Activated CD8-positive, alpha-beta memory T cell treated with anti-CD3 and anti-CD28 coated beads for 24 hours (primary cell): ENCODE data around the gene SLC66A2.
A peak's percentile ranks its signal among the peaks of the same experiment; 100 is the strongest.
"Not testable (repeated sequence)": the region's sequence is repeated elsewhere in the genome, so short reads cannot be mapped to it uniquely, and the experiment has no call there.

Experiments
- DNase-seq: peaks from one replicate; pipeline ENCODE4 v3.0.0-alpha.2; 2020

SLC66A2 gene

DNA sequence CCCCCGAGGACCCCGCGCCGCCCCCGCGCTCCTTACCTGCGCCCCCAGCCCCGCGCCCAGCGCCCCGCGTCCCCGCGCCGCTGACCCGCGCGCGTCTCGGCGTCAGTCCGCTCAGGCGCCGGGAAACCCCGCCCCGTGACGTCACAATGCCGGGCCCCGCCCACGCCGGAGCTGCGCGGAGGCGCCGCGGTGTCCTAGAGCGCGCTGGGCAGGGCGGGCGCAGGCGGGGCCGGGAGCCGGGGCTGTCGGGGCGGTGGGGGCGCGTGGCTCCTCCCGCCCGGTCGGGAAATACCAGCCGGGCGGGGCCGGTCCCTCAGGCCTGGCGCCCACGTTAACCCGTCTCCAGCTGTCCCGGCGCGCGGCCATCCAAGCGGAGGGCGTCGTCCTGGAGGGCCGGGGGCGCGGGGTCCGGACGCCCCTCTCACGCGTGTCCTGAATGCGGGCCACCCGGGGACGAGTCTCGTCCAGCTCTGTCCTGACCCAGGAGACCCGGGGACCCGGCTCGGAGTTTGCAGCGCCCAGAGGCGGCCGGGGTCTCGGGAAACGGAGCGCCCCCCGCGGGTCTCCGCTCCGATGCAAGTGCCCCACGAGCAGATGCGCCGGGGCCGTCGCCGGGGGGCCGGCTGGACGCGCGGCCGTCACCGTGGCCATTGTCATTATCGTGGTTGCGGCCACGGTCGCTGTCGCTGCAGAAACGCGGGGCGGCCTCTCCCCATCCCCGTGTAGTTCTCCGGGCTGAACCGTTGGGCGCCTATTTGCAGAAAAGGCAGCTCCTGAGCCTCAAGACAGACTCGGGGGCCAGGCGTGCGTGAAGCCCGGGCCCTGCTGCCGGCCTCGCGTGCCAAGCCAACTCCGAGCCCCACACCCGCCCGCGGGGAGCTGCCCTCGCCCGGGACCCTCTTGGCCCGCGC lies at the start of gene SLC66A2:
Gene SLC66A2, minus strand, starts transcription at position 109 of the 911 bp plus-strand sequence. CDS start 727 bp downstream, outside the sequence.
- DNase-seq, result peak; percentile 99

DNA sequence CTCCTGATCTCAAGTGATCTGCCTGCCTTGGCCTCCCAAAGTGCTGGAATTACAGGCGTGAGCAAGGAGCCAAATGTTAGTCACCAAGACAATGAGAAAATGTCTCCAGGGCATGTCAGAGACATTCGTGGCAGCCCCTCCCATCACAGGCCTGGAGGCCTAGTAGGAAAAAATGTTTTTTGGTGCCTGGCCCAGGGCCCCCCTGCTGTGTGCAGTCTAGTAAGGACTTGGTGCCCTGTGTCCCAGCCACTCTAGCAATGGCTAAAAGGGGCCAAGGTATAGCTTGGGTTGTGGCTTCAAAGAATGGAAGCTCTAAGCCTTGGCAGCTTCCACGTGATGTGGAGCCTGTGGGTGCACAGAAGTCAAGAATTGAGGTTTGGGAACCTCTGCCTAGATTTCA lies 49.4 kb upstream of the SLC66A2 start:
- DNase-seq, result no peak

DNA sequence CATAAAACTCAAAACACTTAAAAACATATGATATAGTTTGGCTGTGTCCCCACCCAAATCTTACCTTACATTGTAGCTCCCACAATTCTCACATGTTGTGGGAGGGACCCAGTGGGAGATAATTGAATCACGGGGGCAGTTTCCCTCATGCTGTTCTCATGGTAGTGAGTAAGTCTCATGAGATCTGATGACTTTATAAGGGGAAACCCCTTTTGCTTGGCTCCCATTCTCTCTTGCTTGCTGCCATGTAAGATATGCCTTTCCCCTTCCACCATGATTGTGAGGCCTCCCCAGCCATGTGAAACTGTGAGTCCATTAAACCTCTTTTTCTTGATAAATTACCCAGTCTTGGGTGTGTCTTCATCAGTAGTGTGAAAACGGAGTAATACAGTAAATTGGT lies 48.2 kb upstream of the SLC66A2 start:
- not testable (repeated sequence) for DNase-seq

DNA sequence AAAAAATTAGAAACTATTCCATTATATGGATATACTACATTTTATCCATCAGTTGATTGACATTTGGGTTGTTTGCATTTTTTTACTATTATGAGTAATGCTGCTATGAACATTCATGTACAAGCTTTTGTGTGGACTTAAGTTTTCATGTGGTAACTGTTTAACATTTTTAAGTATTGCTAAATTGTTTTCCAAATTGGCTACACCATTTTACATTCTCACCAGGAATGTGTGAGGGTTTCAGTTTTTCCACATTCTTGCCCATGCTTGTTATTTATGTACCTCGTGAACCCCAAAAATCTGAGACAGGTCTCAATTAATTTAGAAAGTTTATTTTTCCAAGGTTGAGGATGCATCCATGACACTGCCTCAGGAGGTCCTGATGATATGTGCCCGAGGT lies 40.0 kb upstream of the SLC66A2 start:
- DNase-seq, result no peak

DNA sequence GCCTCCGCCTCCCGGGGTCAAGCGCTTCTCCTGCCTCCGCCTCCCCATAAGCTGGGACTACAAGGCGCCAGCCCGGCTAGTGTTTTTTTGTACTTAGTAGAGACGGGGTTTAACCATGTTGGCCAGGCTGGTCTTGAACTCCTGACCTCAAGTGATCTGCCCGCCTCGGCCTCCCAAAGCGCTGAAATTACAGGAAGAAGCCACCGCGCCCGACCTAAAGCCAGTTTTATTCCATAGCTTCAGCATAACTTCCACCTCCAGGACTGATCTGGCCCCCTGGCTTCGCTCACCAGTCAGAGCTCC lies 37.7 kb upstream of the SLC66A2 start:
- no peak for DNase-seq

DNA sequence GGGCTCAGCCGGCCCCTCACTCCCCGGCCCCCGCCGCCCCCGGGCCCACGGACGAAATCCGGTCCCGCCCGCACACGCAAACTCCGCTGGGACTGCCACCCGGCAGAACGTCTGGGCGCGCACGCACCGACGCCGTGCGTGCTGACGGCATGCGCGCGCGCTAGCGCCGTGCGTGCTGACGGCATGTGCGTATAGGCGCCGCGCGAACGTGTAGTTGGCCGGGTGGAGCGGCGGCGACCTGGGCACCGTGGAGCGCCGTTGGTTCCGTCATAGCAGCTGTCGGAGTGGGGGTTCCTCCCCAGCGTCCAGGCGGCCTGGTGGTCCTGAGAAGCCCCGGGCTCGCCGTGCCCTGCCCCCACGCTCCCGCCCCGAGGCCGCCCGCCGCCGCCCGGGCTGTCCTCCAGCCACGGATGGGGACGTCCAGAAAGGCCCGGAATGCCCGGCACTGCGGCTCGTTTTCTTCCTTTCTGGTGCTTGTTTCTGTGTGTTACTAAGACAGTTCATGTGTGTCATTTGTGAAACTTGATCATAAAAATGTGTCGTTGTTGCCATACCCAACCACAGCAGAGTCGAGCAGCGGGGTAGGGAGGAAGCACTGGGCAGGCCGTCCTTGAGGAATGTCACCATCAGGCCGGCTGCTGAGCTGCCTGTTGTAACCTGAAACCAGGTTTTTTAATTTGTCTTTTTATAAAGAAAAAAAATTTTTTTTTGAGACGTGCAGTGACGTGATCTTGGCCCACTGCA lies 37.2 kb upstream of the SLC66A2 start, which contains the start of gene TXNL4A:
Gene TXNL4A, minus strand, starts transcription at position 113 of the 744 bp plus-strand sequence. CDS start 171 bp downstream, outside the sequence.
- DNase-seq, result peak; percentile 93

DNA sequence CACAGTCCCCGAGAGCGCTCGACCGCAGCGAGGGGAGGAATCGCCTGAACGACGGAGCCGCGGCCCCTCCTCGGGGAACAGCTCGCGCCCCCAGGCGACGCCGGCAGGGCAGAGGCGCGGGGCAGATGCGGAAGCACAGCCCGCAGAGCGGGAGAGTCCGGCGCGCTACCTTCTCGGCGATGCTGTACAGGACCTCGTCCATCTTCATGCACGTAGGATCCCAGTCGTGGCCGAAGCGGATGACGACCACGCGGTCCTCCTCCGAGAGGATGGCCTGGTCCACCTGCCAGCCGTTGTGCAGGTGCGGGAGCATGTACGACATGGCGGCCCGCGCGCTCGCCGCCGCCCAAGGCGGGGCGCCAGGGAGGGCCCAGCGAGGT lies 36.6 kb upstream of the SLC66A2 start:
- DNase-seq, result peak; percentile 88

DNA sequence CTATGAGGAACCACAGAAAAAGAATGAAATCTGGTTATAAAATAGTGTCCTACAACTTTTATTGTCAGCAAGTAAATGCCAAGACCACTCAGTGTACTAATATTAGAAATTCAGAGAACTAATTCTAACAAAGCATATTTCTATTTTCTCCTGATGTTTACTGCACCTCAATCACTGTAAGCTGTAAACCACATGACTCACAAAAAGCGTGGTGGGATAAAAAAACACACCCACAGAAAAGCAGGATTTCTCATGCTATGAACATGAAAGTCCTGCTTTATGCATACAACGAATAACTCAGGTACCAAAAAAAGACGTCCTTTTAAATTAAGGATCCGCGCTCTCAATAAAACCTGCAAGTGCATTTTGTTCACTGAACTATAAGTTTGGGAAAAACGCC lies 36.1 kb upstream of the SLC66A2 start:
- DNase-seq, result no peak

DNA sequence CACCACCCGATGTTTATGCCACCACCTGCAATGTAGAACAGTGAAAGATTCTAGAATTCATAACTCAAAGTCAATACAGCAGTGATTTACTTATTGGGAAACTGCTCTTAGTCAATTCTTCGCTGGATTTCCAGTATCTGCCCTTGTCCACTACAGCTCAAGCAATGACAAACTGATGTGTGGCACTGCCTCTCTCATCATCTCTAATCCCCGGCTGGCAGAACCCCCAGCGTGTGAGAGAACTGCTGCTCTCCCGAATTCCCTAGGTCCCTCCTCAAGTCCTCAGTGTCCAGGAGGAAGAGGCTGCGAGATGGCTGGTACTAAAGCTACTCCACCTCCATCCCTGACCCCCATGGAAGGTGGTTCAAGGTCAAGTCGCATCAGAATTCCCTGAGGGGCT lies 35.3 kb upstream of the SLC66A2 start:
- DNase-seq, result no peak

DNA sequence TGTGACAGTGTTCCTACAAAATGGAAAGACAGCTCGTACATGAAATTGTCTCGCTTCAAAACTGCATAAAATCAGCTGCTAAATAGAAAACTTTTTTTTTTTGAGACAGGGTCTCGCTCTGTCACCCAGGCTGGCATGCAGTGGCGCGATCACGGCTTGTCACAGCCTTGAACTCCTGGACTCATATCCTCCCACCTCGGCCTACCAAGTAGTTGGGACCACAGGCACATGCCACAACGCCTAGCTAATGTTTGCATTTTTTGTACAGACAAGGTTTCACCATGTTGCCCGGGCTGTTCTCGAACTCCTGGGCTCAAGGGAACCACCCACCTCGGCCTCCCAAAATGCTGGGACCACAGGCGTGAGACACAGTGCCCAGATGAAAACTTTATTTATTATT lies 33.7 kb upstream of the SLC66A2 start:
- no peak for DNase-seq

DNA sequence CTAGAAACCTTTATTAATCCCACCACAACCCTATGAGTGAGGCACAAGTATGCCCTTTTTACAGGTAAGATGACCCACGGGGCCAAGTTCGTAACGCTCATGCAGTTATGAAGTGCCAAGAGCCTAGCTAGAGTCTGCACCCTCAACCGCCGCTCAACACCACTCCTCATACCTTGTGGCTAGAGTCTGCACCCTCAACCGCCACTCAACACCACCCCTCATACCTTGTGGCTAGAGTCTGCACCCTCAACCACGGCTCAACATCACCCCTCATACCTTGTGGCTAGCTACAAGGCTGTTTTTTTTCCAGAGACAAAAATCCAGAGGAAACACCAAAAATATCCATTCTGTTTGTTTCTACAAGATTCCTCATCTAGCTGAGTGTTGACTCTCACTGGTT lies 32.3 kb upstream of the SLC66A2 start:
- DNase-seq, result no peak

DNA sequence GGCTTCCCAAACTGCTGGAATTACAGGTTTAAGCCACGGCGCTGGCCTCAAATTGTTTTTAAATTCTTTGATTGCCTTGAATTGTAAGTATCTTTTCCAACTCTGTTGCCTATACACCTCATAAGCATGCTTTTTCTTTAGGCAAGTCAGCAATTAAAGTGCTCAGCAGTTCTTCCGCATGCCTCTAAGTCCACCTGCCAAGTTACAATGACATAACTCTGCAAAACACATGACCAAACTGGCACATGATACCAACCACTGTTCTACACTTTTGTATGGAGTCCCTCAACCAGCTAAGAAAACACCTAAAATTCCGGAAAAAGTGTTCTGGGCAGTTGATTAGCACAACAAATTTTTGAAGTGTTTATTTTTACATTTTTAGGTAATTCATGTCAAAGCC lies 31.8 kb upstream of the SLC66A2 start:
- no peak for DNase-seq

DNA sequence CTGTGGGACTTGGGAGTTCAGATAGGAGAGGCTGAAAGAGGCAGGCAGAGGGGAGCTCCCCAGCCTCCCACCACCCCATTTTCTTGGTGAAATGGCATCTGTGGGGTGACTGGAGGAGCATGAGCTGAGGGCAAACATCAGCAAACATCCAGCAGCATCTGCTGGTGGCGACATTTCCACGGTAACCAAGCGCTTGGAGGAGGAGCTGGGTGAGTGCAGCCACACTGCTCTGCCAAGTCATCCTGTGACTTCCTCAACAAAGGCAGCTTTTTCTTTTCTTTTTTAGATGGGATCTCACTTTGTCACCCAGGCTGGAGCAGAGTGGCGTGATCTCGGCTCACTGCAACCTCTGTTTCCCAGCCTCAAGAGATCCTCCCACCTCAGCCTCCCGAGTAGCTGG lies 31.3 kb upstream of the SLC66A2 start:
- DNase-seq, result no peak

DNA sequence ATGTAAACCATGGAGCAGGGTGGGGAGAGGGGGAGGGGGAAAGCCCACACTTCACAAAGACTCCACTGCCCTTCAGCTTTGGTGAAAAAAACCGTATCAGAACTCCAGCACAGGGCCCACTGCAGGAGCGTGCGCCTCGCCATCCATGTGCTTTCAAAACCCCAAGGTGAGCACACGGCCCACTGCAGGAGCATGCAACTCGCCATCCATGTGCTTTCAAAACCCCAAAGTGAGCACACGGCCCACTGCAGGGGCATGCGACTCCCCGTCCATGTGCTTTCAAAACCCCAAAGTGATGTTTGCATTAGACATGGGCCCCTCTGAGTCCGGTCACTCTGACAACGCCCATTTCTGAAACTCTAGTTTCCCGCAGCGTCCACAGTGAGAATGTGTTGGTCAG lies 29.1 kb upstream of the SLC66A2 start:
- no peak for DNase-seq

DNA sequence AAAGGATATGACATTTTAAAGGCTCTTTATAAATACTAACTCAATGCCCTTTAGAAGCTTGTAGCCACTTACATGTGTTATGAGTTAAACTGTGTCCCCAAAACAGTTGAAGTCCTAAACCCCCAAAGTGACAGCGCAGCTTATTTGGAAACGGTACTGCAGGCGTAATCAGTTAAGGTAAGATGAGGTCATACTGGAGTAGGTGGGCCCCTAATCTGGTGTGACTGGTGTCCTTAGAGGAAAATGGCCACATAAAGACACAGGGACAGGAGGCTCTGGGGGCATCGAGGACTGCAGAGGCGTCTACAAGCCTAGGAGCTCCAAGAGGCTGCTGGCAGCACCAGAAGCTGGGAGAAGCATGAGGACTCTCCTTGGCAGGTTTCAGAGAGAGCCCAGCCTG lies 28.4 kb upstream of the SLC66A2 start:
- DNase-seq, result no peak

DNA sequence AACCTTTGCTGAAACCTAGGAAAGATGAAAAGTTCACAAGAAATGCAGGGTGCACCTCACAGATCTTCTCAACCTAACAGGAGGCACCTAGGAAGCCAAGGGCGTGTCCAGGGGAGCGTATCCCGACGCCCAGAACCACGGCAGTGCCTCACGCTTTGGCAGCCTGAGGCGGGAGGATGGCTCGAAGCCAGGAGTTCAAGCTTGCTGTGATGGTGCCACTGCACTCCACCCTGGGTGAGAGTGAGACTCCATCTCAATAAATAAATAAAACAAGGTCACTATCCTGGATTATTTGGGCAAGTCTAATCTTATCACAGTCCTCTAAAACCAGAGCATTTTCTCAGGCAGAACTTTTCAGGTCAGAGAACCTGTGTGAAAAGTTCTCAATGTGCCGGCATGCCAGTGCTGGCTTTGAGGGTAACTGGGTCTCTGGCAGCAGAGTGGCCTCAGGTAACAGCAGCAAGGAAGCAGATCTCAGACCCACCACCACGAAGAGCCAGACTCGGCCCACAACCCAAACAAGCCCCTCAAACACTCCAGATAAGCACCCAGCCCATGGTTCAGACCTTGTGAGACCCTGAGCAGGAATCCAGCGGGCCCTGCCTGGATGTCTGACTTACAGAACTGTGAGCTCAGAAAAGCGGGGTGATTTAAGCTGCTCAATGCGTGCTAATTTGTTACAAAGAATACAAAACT lies 24.7 kb upstream of the SLC66A2 start:
- no peak for DNase-seq

DNA sequence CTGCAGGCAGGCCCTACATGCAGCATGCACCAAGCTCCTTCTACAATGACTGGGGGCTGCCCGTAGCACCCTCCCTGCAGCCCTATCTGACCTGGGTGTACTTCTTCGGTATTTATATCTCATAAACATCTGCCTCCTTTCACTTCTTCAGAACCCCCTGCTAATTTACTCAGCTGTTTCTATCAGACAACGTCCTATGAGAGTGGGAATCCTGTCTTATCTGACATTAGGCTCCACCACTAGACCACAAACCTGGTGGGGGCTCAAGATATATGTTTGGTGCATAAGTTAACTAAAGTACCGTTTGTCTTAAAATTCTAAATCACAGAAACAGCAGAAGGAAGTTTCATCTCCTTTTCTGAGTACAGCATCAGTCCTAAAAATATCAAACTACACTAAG lies 23.6 kb upstream of the SLC66A2 start:
- no peak for DNase-seq

DNA sequence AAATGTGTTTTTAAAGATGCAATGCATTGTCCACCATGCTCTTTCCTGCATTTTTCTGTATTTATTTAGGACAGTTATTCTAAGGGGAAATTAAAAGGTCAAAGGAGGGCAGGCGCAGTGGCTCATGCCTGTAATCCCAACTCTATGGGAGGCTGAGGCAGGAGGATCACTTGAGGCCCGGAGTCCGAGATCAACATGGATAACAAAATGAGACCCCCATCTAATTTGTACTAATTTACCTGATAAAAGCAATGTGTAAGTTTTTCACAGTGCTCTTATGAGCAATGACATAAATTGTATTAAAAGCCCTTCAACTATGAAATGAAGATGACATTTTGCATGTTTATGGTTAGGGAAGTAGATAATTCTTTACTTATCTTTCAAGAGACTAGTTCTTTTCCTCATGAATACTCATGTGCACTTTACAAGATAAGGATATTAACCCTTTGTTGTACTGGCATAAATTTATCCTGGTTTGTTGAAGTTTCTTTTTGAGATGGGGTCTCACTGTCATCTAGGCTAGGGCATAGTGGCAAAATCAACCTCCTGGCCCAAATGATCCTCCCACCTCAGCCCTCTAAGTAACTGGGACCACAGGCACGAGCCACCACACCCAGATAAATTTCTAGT lies 22.7 kb upstream of the SLC66A2 start:
- DNase-seq, result no peak

DNA sequence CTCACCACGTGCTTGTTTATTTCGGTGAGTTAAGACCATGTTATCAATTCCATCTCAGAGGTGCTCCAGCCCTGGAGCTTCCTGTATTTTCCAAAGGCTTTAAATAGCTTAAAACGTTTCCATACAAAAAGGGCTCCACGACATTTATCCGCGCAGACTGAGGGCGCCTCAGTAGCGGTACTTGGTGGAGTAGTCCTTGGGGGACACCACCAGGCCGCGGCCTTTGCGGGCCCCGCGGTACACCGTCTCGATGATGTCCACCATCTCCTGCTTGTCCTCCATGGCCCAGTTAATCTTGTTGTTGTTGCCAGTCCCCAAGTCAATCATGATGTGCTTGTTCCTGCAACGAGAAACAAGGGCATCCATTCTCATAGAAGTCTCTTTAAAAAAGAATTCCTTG lies 22.1 kb upstream of the SLC66A2 start:
- no peak for DNase-seq

DNA sequence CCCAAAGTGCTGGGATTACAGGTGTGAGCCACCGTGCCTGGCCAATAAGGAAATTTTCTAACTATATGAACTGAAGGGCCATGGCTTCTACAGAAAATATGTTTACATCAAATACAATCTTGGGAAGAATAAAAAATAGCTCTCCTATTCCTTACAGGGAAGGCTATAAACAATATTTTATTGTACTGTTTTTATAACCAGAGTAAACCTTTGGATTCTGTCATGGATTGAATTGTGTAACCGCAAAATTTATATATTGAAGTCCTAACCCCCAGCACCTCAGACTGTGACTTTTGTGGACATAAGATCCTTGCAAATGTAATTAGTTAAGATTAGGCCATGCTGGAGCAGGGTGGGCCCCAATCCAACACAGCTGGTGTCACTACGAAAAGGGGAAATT lies 21.3 kb upstream of the SLC66A2 start:
- DNase-seq, result no peak

DNA sequence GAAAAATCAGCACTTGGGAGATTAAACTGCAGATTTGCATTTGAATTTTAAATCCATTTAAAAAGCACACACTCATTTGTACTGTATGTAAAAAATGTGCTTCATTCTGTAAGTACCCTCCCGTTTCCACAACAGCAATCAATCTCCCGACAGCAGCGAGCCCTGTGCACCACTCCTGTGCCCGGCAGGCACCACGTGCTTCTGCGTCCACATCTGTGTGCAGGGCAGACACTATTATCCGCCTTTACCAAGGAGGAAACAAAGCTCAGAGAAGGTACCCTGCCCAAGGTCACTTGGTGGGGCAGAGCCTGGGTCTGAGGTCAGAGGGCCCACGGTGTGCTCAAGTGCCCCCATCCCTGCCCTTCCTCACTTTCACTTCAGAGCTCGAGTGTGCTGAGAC lies 20.5 kb upstream of the SLC66A2 start:
- no peak for DNase-seq

DNA sequence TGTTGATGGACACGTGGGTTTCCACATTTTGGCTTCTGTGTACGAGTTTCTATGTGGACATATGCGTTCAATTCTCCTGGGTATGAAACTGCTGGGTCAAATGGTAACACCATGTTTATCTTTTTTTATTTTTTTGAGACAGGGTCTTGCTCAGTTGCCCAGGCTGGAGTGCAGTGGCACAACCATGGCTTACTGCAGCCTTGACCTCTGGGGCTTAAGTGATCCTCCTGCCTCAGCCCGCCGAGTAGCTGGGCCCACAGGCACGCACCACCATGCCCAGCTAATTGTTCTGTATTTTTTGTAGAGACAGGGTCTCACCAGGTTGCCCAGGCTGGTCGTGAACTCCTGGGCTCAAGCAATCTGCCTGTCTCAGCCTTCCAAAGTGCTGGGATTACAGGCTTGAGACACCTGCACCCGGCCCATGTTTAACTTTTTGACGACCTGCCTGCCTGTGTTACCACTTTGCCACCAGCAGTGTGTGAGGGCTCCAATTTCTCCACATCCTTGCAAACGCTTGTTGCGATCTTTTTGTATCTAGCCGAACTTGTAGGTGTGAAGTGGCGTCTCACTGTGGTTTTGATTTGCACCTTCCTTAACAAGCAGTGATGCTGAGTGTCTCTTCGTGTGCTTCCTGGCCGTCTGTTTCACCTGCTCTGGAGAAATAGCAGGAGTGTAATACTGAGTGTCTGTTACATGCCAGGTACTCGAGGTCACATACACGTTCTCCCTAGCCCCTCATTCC lies 19.9 kb upstream of the SLC66A2 start:
- DNase-seq, result no peak
